Spleen (tissue), 7 donors: Measurements from ENCODE around the gene TM4SF4.

Experiments
- CTCF ChIP-seq, 11 experiments: fragments of 200-600 bp in 7 of 11; fragments of 450-650 bp in 4 of 11; sonication (generic) in 4 of 11; IDR thresholded peaks in 8 of 11; conservative IDR thresholded peaks in 3 of 11; 1 replicate in 7 of 11; 2 replicates in 4 of 11; pipeline versions ENCODE4 v1.4.0 to v1.8.0; 2016 to 2021; ENCODE audit warnings: antibody characterized with exemption in 11 of 11, inconsistent platforms in 4 of 11, mild to moderate bottlenecking in 1 of 11
- POLR2A ChIP-seq, 3 donors: fragments of 450-650 bp; IDR thresholded peaks; one replicate each; pipeline ENCODE4 v1.5.1; 2017; ENCODE audit warnings: antibody characterized with exemption in 3 of 3, mild to moderate bottlenecking in 1 of 3
- donor health status: DM: no; HTN: no; CAD: no; lungs with moderate emphysema.
- donor health status: DM: no; HTN: no; CAD: no.
- donor health status: DM: no; HTN: no; CAD: no.

GRCh38 chr3:149462051-149462450 lies 12.4 kb upstream of the TM4SF4 start:
- TF ChIP-seq CTCF (IDR thresholded peaks at IDR 0.05 in 8 of 11, conservative IDR thresholded peaks at IDR 0.05 in 3 of 11) (no peak), POLR2A (IDR thresholded peaks at IDR 0.05) (no peak)
